GM12878 (cell line): ENCODE results near the gene HSF2BP. TPM values are rescaled to one million over a fixed set of nuclear protein-coding genes. Genes with fewer than 3 reads are reported as not detected.

Source experiments
- ATAC-seq: fragments of 200-7000 bp; cut with Tn5 transposase; 3 replicates; pipeline ENCODE4 v1.9.1; 2020; ENCODE audit warnings: mild to moderate bottlenecking, moderate library complexity
- BruUV-seq: library from RNA; stranded (reverse); fragments of 400-500 nt; replicated peaks from 2 replicates; lab custom pipeline; 2021; lab: Mats Ljungman, UMichigan
- CTCF ChIA-PET: fragments of 300-600 bp; sonication (Branson Sonifier 250); formaldehyde crosslinking; extraction: SDS; loops from one replicate; lab custom pipeline; 2021; ENCODE audit warnings: inconsistent platforms; lab: Yijun Ruan, JAX
- POLR2A ChIA-PET: fragments of 350-600 bp; formaldehyde crosslinking; extraction: SDS; loops from one replicate; lab custom pipeline; 2021; ENCODE audit warnings: inconsistent platforms; lab: Charles Lee
- RAD21 ChIA-PET: fragments of 300-600 bp; sonication (Branson Sonifier 250); formaldehyde crosslinking; loops from one replicate; lab custom pipeline; 2023; ENCODE audit warnings: antibody characterized with exemption; ENCODE audit not compliant: unreplicated experiment; lab: Charles Lee
- SMC1A ChIA-PET: fragments of 300-600 bp; sonication (Branson Sonifier 250); formaldehyde crosslinking; loops from one replicate; lab custom pipeline; 2023; ENCODE audit not compliant: unreplicated experiment, uncharacterized antibody; lab: Charles Lee
- DNase-seq: peaks from one replicate; pipeline ENCODE4 v3.0.0-alpha.2; 2011; ENCODE audit warnings: low read depth, low spot score
- FAIRE-seq: peaks from 3 replicates; lab custom pipeline; 2011; peaks lifted over from hg19 to GRCh38; lab: Jason Lieb, UNC
- H2AFZ ChIP-seq: 2 replicates; pipeline ENCODE4 v1.6.0; 2011; ENCODE audit warnings: low read depth, low read length, control low read depth; ENCODE audit not compliant: control insufficient read depth
- H3K27ac ChIP-seq: 2 replicates; pipeline ENCODE4 v1.5.1; 2011; ENCODE audit warnings: control low read depth; ENCODE audit not compliant: control insufficient read depth, insufficient read depth
- H3K27me3 ChIP-seq, 2 experiments: replicated peaks in 1 of 2; 2 replicates each; pipeline versions ENCODE4 v1.6.0 to v1.6.1; 2011; ENCODE audit warnings: low read length in 1 of 2; ENCODE audit not compliant: control insufficient read depth in 2 of 2, insufficient read depth in 2 of 2
- H3K36me3 ChIP-seq, 2 experiments: 2 replicates each; pipeline ENCODE4 v1.5.1; 2011; ENCODE audit warnings: low read length in 1 of 2; ENCODE audit not compliant: control insufficient read depth in 2 of 2, insufficient read depth in 2 of 2
- H3K4me1 ChIP-seq: 2 replicates; pipeline ENCODE4 v1.6.1; 2011; ENCODE audit warnings: mild to moderate bottlenecking, low read length, moderate library complexity, mixed read lengths; ENCODE audit not compliant: control insufficient read depth, insufficient read depth
- H3K4me2 ChIP-seq: 2 replicates; pipeline ENCODE4 v1.6.0; 2011; ENCODE audit warnings: control low read depth; ENCODE audit not compliant: control insufficient read depth, insufficient read depth
- H3K4me3 ChIP-seq: fragments of 200-600 bp; sonication (generic); 2 replicates; pipeline ENCODE4 v1.5.1; 2016
- H3K79me2 ChIP-seq: 2 replicates; pipeline ENCODE4 v1.6.0; 2011; ENCODE audit warnings: low read length; ENCODE audit not compliant: control insufficient read depth, insufficient read depth
- H3K9ac ChIP-seq: 2 replicates; pipeline ENCODE4 v1.8.0; 2011; ENCODE audit warnings: low read length, control low read depth, mixed read lengths; ENCODE audit not compliant: control insufficient read depth, insufficient read depth
- H3K9me3 ChIP-seq: replicated peaks from 3 replicates; pipeline ENCODE4 v1.5.1; 2011; ENCODE audit warnings: mild to moderate bottlenecking, low read length; ENCODE audit not compliant: control insufficient read depth, insufficient read depth
- H4K20me1 ChIP-seq: 2 replicates; pipeline ENCODE4 v1.6.0; 2011; ENCODE audit not compliant: control insufficient read depth, insufficient read depth
- CHD2 ChIP-seq: IDR thresholded peaks from 2 replicates; pipeline ENCODE4 v1.6.1; 2011; ENCODE audit warnings: low read depth, low read length, improper control_type of control experiment, borderline replicate concordance
- MEF2A ChIP-seq: IDR thresholded peaks from 2 replicates; pipeline ENCODE4 v1.6.1; 2011; ENCODE audit warnings: low read depth, mild to moderate bottlenecking, low read length, moderate library complexity; ENCODE audit not compliant: insufficient read depth
- PKNOX1 ChIP-seq: fragments of 450-650 bp; IDR thresholded peaks from 2 replicates; pipeline ENCODE4 v1.6.1; 2016; ENCODE audit warnings: mild to moderate bottlenecking
- SMAD5 ChIP-seq: IDR thresholded peaks from 2 replicates; pipeline ENCODE4 v1.6.1; 2016; ENCODE audit warnings: antibody characterized with exemption, low read depth
- SP1 ChIP-seq: IDR thresholded peaks from one replicate; pipeline ENCODE4 v1.6.1; 2011; ENCODE audit warnings: low read depth, low read length
- YY1 ChIP-seq: IDR thresholded peaks from 2 replicates; pipeline ENCODE4 v1.6.1; 2011; ENCODE audit warnings: low read depth, mild to moderate bottlenecking, low read length
- WGBS: methylation state at CpG from one replicate; pipeline ENCODE4 v1.1.6; 2016; ENCODE audit warnings: low lambda C conversion rate; ENCODE audit not compliant: insufficient replicate concordance, insufficient coverage; ENCODE audit errors: missing lambda C conversion rate; 5-methylcytosine and 5-hydroxymethylcytosine counted together
- in situ Hi-C: fragments of 300-500 bp; cut with MboI; formaldehyde crosslinking; loops from 9 replicates; pipeline ENCODE4 v1.14.3; 2018; ENCODE audit warnings: mixed read lengths
- intact Hi-C: fragments of 100-400 bp; cut with micrococcal nuclease; formaldehyde crosslinking; loops from one replicate; pipeline ENCODE4 v1.14.2; 2022; ENCODE audit not compliant: unreplicated experiment
- polyA plus RNA-seq, 11 experiments: library from polyadenylated mRNA; depleted of rRNA in 4 of 11; unstranded in 6 of 11; stranded (reverse) in 5 of 11; fragments of >200 nt; fragmentation: Nextera tagmentation in 4 of 11; fragmentation: Illumina TruSeq in 1 of 11; extraction: Ambion mirVana in 4 of 11; extraction: Trizol in 1 of 11; gene quantifications; 1 replicate in 1 of 11; 2 replicates in 10 of 11; pipeline versions ENCODE4 v1.2.1 to v1.2.3, GENCODE V29; 2011 to 2016; ENCODE audit warnings: inconsistent platforms in 2 of 11, missing spikeins in 2 of 11, low read depth in 1 of 11
- total RNA-seq, 4 experiments: library from RNA; depleted of rRNA in 3 of 4; stranded (reverse); fragments of >200 nt in 3 of 4; fragmentation: Illumina TruSeq in 1 of 4; extraction: Trizol in 1 of 4; gene quantifications; 2 replicates each; pipeline versions ENCODE4 v1.2.1 to v1.2.3, GENCODE V29; 2013 to 2021
- TF ChIP-seq, protein P1 (sequence below): IDR thresholded peaks from 2 replicates; pipeline ENCODE4 v1.6.1; 2012; ENCODE audit warnings: low read length, inconsistent platforms
- TF ChIP-seq, protein P2 (sequence below): IDR thresholded peaks from 2 replicates; pipeline ENCODE4 v1.6.1; 2012; ENCODE audit warnings: improper control_type of control experiment, low read depth, low read length; ENCODE audit not compliant: insufficient replicate concordance
- TF ChIP-seq, protein P3 (sequence below): fragments of 450-650 bp; formaldehyde crosslinking; IDR thresholded peaks from 2 replicates; pipeline ENCODE4 v1.4.0; 2020; ENCODE audit warnings: mild to moderate bottlenecking, moderate library complexity

Gene HSF2BP
- total and polyA plus RNA-seq, 10 of the 15 experiments (the other 5 are each of a cell fraction or from before 2014, with no cell fraction given), result 0.07 to 0.81 (median 0.35) TPM

- BruUV-seq, result no TSS peak
- Histone ChIP-seq H3K36me3 (no peaks in the 10 kb centered on the region), H3K79me2 (no peaks in the 10 kb centered on the region), H3K4me1 (no peaks in the 10 kb centered on the region), H3K27ac (no peak overlapping the region), H3K9ac (no peak overlapping the region), H3K9me3 (no peaks in the 10 kb centered on the region), H3K4me3 (no peak overlapping the region), H4K20me1 (no peaks in the 10 kb centered on the region), H2AFZ (no peak overlapping the region), H3K27me3 (no peaks in the 10 kb centered on the region; a peak in 1 of 4 replicates), H3K4me2 (no peak overlapping the region)
- DNase-seq (no peak), ATAC-seq (no peak), FAIRE-seq (no peak)
- ChIA-PET CTCF (no interaction called here), POLR2A (interaction anchor here (0.6 kb wide), 1 partner anchor 48 kb away, joined by 3 read pairs; no protein-coding TSS in a partner anchor), RAD21 (no interaction called here), SMC1A (no interaction called here)
- WGBS, result 62% methylated on average over 6 of the region's 6 CpGs
- intact Hi-C loops (no loop called here), in situ Hi-C loops (no loop called here)
- TF ChIP-seq MEF2A, result no peak
- no peak for TF ChIP-seq CHD2
- TF ChIP-seq, protein P1, sequence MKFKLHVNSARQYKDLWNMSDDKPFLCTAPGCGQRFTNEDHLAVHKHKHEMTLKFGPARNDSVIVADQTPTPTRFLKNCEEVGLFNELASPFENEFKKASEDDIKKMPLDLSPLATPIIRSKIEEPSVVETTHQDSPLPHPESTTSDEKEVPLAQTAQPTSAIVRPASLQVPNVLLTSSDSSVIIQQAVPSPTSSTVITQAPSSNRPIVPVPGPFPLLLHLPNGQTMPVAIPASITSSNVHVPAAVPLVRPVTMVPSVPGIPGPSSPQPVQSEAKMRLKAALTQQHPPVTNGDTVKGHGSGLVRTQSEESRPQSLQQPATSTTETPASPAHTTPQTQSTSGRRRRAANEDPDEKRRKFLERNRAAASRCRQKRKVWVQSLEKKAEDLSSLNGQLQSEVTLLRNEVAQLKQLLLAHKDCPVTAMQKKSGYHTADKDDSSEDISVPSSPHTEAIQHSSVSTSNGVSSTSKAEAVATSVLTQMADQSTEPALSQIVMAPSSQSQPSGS, result no peak
- TF ChIP-seq SMAD5, result no peak
- TF ChIP-seq, protein P2, sequence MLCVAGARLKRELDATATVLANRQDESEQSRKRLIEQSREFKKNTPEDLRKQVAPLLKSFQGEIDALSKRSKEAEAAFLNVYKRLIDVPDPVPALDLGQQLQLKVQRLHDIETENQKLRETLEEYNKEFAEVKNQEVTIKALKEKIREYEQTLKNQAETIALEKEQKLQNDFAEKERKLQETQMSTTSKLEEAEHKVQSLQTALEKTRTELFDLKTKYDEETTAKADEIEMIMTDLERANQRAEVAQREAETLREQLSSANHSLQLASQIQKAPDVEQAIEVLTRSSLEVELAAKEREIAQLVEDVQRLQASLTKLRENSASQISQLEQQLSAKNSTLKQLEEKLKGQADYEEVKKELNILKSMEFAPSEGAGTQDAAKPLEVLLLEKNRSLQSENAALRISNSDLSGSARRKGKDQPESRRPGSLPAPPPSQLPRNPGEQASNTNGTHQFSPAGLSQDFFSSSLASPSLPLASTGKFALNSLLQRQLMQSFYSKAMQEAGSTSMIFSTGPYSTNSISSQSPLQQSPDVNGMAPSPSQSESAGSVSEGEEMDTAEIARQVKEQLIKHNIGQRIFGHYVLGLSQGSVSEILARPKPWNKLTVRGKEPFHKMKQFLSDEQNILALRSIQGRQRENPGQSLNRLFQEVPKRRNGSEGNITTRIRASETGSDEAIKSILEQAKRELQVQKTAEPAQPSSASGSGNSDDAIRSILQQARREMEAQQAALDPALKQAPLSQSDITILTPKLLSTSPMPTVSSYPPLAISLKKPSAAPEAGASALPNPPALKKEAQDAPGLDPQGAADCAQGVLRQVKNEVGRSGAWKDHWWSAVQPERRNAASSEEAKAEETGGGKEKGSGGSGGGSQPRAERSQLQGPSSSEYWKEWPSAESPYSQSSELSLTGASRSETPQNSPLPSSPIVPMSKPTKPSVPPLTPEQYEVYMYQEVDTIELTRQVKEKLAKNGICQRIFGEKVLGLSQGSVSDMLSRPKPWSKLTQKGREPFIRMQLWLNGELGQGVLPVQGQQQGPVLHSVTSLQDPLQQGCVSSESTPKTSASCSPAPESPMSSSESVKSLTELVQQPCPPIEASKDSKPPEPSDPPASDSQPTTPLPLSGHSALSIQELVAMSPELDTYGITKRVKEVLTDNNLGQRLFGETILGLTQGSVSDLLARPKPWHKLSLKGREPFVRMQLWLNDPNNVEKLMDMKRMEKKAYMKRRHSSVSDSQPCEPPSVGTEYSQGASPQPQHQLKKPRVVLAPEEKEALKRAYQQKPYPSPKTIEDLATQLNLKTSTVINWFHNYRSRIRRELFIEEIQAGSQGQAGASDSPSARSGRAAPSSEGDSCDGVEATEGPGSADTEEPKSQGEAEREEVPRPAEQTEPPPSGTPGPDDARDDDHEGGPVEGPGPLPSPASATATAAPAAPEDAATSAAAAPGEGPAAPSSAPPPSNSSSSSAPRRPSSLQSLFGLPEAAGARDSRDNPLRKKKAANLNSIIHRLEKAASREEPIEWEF, result no peak
- TF ChIP-seq, protein P3, sequence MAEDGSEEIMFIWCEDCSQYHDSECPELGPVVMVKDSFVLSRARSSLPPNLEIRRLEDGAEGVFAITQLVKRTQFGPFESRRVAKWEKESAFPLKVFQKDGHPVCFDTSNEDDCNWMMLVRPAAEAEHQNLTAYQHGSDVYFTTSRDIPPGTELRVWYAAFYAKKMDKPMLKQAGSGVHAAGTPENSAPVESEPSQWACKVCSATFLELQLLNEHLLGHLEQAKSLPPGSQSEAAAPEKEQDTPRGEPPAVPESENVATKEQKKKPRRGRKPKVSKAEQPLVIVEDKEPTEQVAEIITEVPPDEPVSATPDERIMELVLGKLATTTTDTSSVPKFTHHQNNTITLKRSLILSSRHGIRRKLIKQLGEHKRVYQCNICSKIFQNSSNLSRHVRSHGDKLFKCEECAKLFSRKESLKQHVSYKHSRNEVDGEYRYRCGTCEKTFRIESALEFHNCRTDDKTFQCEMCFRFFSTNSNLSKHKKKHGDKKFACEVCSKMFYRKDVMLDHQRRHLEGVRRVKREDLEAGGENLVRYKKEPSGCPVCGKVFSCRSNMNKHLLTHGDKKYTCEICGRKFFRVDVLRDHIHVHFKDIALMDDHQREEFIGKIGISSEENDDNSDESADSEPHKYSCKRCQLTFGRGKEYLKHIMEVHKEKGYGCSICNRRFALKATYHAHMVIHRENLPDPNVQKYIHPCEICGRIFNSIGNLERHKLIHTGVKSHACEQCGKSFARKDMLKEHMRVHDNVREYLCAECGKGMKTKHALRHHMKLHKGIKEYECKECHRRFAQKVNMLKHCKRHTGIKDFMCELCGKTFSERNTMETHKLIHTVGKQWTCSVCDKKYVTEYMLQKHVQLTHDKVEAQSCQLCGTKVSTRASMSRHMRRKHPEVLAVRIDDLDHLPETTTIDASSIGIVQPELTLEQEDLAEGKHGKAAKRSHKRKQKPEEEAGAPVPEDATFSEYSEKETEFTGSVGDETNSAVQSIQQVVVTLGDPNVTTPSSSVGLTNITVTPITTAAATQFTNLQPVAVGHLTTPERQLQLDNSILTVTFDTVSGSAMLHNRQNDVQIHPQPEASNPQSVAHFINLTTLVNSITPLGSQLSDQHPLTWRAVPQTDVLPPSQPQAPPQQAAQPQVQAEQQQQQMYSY, result no peak
- TF ChIP-seq YY1, result no peak
- TF ChIP-seq SP1, result no peak
- no peak for TF ChIP-seq PKNOX1
These were observed 61.6 kb downstream of the HSF2BP start for GRCh38 chr21:43597540-43598250.
